ENCODE results near the gene CCDC158. TPM values are rescaled to one million over a fixed set of nuclear protein-coding genes. Genes with fewer than 3 reads are reported as not detected.
"Not testable (repeated sequence)": the region's sequence is repeated elsewhere in the genome, so short reads cannot be mapped to it uniquely, and the experiment has no call there.

Gene CCDC158
- total and polyA plus RNA-seq, 2 of the 4 experiments (the other 2 are of a cell fraction) = not detected

GRCh38 chr4:76426272-76426671 lies 5.3 kb upstream of the CCDC158 start:
- WGBS, 2 experiments (ENCODE audit: extremely low coverage in 2 of 2, insufficient read length in 1 of 2) = 33% methylated on average over 1 of the region's 2 CpGs; no CpG with 5 or more reads in 1 of the 2 experiments
- Histone ChIP-seq H2BK15ac (ENCODE audit: low read depth, low read length) (no peak overlapping the region), H3K79me1 (ENCODE audit: low read depth in 1 of 2, low read length in 2 of 2) (no peaks in the 10 kb centered on the region), H3K27ac (ENCODE audit: insufficient read depth, low read length) (no peak overlapping the region), H3K36me3 (ENCODE audit: control insufficient read depth, insufficient read depth, low read length) (no peaks in the 10 kb centered on the region), H3K9me1 (ENCODE audit: insufficient read depth, low read length) (no peaks in the 10 kb centered on the region), H3K18ac (ENCODE audit: low read depth, low read length) (no peak overlapping the region), H3K23ac (ENCODE audit: low read depth, low read length) (no peak overlapping the region), H4K20me1 (ENCODE audit: insufficient read depth, low read length) (no peaks in the 10 kb centered on the region), H2BK5ac (ENCODE audit: low read depth, low read length, poor library complexity, severe bottlenecking) (no peak overlapping the region), H2AFZ (replicated peaks; ENCODE audit: low read length, poor library complexity) (no peak overlapping the region), H3K56ac (ENCODE audit: extremely low read depth, insufficient read depth, low read length) (no peak overlapping the region), H3K9ac (ENCODE audit: low read depth, low read length) (no peak overlapping the region), H2AK9ac (replicated peaks; ENCODE audit: low read depth, low read length, poor library complexity) (no peak overlapping the region), H3K4me2 (ENCODE audit: low read depth, low read length) (no peak overlapping the region), H3K14ac (replicated peaks; ENCODE audit: low read depth, low read length) (no peak overlapping the region), H4K8ac (ENCODE audit: low read depth in 2 of 2, low read length in 2 of 2) (no peak overlapping the region), H4K91ac (ENCODE audit: insufficient read depth, low read depth, low read length) (no peak overlapping the region), H3K4ac (ENCODE audit: low read depth, low read length) (no peak overlapping the region), H3K4me3 (ENCODE audit: insufficient read depth, low read depth, low read length) (no peak overlapping the region), H2BK20ac (ENCODE audit: low read depth, low read length) (no peak overlapping the region), H2AK5ac (ENCODE audit: low read depth, low read length) (no peak overlapping the region), H3K4me1 (ENCODE audit: control insufficient read depth, insufficient read depth, low read length) (no peaks in the 10 kb centered on the region), H2BK120ac (ENCODE audit: low read depth, low read length) (no peak overlapping the region), H4K5ac (ENCODE audit: low read depth, low read length) (no peak overlapping the region), H3K9me3 (ENCODE audit: control insufficient read depth, insufficient read depth, low read length) (no peaks in the 10 kb centered on the region), H3K27me3 (ENCODE audit: control insufficient read depth, insufficient read depth, low read length) (peaks cover 20% of the 10 kb centered on the region)
- CTCF ChIA-PET = no interaction called here
- dilution Hi-C loops (cut with HindIII; ENCODE audit: low sequenced_read_pairs, unreplicated experiment) (no loop called here), in situ Hi-C loops (cut with MboI; ENCODE audit: low sequenced_read_pairs) (loop anchor here (25.0 kb wide), 1 partner anchor 786 kb away; no protein-coding TSS in a partner anchor), intact Hi-C loops (cut with micrococcal nuclease) (no loop called here)
- DNase-seq = no peak
- 0 out of 2 replicates have a peak, but pooled peaks have one; percentile 6 for TF ChIP-seq CTCF (conservative IDR thresholded peaks at IDR 0.05; ENCODE audit: low read depth, low read length)
- TF ChIP-seq MXI1 (IDR thresholded peaks at IDR 0.05; ENCODE audit: borderline replicate concordance, low read depth, low read length) = no peak
- POLR2A ChIA-PET (ENCODE audit: unreplicated experiment) = no interaction called here
- ATAC-seq (ENCODE audit: low read depth) = no peak
- BruUV-seq (replicated peaks) = no TSS peak

DNA sequence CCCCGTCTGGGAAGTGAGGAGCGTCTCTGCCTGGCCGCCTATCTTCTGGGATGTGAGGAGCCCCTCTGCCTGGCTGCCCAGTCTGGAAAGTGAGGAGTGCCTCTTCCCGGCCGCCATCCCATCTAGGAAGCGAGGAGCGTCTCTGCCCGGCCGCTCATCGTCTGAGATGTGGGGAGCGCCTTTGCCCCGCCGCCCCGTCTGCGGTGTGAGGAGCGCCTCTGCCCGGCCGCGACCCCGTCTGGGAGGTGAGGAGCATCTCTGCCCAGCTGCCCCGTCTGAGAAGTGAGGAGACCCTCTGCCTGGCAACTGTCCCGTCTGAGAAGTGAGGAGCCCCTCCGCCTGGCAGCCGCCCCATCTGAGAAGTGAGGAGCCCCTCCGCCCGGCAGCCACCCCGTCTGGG lies 2.2 kb upstream of the CCDC158 start:
- H2AK9ac ChIP-seq (replicated peaks; ENCODE audit: low read depth, low read length, poor library complexity); H3K4ac ChIP-seq (ENCODE audit: low read depth, low read length); H4K20me1 ChIP-seq (ENCODE audit: insufficient read depth, low read length); H3K4me1 ChIP-seq (ENCODE audit: control insufficient read depth, insufficient read depth, low read length); BruUV-seq (replicated peaks); H3K36me3 ChIP-seq (ENCODE audit: control insufficient read depth, insufficient read depth, low read length); H3K27ac ChIP-seq (ENCODE audit: insufficient read depth, low read length); in situ Hi-C loops (cut with MboI; ENCODE audit: low sequenced_read_pairs); H3K4me3 ChIP-seq (ENCODE audit: insufficient read depth, low read depth, low read length); POLR2A ChIA-PET (ENCODE audit: unreplicated experiment); DNase-seq; ATAC-seq (ENCODE audit: low read depth); dilution Hi-C loops (cut with HindIII; ENCODE audit: low sequenced_read_pairs, unreplicated experiment); H4K91ac ChIP-seq (ENCODE audit: insufficient read depth, low read depth, low read length); H2BK5ac ChIP-seq (ENCODE audit: low read depth, low read length, poor library complexity, severe bottlenecking); H2AFZ ChIP-seq (replicated peaks; ENCODE audit: low read length, poor library complexity); H3K4me2 ChIP-seq (ENCODE audit: low read depth, low read length); H3K9me1 ChIP-seq (ENCODE audit: insufficient read depth, low read length); H2BK120ac ChIP-seq (ENCODE audit: low read depth, low read length); H4K5ac ChIP-seq (ENCODE audit: low read depth, low read length); H2BK20ac ChIP-seq (ENCODE audit: low read depth, low read length); H3K14ac ChIP-seq (replicated peaks; ENCODE audit: low read depth, low read length); CTCF ChIA-PET; H3K9me3 ChIP-seq (ENCODE audit: control insufficient read depth, insufficient read depth, low read length); H3K18ac ChIP-seq (ENCODE audit: low read depth, low read length); H2BK15ac ChIP-seq (ENCODE audit: low read depth, low read length); H3K79me1 ChIP-seq (ENCODE audit: low read depth in 1 of 2, low read length in 2 of 2); H2AK5ac ChIP-seq (ENCODE audit: low read depth, low read length); H3K56ac ChIP-seq (ENCODE audit: extremely low read depth, insufficient read depth, low read length); H3K9ac ChIP-seq (ENCODE audit: low read depth, low read length); intact Hi-C loops (cut with micrococcal nuclease); H4K8ac ChIP-seq (ENCODE audit: low read depth in 2 of 2, low read length in 2 of 2); H3K23ac ChIP-seq (ENCODE audit: low read depth, low read length): not testable (repeated sequence)
- WGBS, 2 experiments (ENCODE audit: extremely low coverage in 2 of 2, insufficient read length in 1 of 2) = no CpG with 5 or more reads among the region's 27 CpGs
- H3K27me3 ChIP-seq (ENCODE audit: control insufficient read depth, insufficient read depth, low read length) = peaks cover 40% of the 10 kb centered on the region
